Measurements from ENCODE around the gene HIVEP3. TPM values are rescaled to one million over a fixed set of nuclear protein-coding genes. Genes with fewer than 3 reads are reported as not detected.

HIVEP3 gene
- total and polyA plus RNA-seq, 11 donors: 3.2 to 11.9 (median 5.0) TPM

DNA sequence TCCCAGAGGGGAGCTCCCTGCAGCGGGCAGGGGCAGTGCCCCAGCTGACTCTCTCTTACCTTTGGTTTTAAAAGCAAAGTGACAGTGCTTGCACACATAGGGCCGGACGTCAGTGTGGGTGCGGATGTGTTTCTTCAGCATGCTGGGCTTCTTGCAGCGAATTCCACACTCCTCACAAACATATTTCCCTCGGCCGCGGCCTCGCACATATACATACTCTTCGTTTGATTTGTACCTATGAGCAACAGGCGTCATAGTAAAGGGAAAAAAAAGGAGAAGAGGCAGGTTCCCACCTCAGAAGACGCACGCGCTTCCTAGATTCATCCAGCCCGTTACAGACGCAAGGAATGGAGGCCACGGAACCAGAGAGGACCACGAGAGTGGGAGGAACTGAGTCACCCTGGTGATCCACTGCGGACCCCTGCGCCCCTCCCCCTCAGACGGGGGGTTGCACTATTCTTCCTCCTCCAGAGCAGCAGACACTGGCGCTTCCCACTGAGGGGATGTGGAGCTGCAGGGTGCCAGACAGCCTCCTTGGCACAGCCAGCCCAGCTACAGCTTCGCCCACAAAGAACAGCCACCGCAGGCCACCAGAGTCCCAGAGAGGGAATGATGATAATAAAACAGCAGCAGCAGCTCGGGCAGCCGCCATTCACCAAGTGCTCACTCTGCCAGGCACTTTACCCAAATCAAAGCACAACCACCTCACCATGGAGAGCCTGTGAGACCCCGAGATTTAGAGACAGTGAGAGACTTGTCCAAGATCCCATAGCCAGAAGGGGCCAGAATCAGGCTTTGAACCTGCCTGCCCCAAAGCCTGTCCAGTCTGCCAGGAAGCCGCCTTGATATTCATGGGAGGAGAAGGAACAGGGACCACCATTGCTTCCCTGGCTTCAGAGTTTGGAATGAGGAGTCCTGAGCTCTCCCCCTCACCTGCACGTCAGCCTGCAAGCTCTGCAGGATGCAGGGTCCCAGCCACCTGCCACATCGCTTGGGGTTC is 393.7 kb downstream of the HIVEP3 start:
- DNase-seq: peak in 1 of 5 donors; percentile 42
- H3K4me3 ChIP-seq: no peak overlapping the region
- 92 to 95% (median 93%) methylated on average over 25 to 30 of the region's 30 CpGs for WGBS, 4 donors
- no peak for TF ChIP-seq POLR2A (IDR thresholded peaks at IDR 0.05)
- TF ChIP-seq, protein P1, sequence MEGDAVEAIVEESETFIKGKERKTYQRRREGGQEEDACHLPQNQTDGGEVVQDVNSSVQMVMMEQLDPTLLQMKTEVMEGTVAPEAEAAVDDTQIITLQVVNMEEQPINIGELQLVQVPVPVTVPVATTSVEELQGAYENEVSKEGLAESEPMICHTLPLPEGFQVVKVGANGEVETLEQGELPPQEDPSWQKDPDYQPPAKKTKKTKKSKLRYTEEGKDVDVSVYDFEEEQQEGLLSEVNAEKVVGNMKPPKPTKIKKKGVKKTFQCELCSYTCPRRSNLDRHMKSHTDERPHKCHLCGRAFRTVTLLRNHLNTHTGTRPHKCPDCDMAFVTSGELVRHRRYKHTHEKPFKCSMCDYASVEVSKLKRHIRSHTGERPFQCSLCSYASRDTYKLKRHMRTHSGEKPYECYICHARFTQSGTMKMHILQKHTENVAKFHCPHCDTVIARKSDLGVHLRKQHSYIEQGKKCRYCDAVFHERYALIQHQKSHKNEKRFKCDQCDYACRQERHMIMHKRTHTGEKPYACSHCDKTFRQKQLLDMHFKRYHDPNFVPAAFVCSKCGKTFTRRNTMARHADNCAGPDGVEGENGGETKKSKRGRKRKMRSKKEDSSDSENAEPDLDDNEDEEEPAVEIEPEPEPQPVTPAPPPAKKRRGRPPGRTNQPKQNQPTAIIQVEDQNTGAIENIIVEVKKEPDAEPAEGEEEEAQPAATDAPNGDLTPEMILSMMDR (IDR thresholded peaks at IDR 0.05): no peak
- H3K36me3 ChIP-seq: peaks cover 0 to 8% (median 0%) of the 10 kb centered on the region in 9 donors
- H3K27me3 ChIP-seq: no peaks in the 10 kb centered on the region
- intact Hi-C loops (cut with DNase I): no loop called here
- no peak overlapping the region for H3K27ac ChIP-seq
- no peaks in the 10 kb centered on the region for H3K9me3 ChIP-seq
- H3K4me1 ChIP-seq: no peaks in the 10 kb centered on the region
- ATAC-seq: no peak

DNA sequence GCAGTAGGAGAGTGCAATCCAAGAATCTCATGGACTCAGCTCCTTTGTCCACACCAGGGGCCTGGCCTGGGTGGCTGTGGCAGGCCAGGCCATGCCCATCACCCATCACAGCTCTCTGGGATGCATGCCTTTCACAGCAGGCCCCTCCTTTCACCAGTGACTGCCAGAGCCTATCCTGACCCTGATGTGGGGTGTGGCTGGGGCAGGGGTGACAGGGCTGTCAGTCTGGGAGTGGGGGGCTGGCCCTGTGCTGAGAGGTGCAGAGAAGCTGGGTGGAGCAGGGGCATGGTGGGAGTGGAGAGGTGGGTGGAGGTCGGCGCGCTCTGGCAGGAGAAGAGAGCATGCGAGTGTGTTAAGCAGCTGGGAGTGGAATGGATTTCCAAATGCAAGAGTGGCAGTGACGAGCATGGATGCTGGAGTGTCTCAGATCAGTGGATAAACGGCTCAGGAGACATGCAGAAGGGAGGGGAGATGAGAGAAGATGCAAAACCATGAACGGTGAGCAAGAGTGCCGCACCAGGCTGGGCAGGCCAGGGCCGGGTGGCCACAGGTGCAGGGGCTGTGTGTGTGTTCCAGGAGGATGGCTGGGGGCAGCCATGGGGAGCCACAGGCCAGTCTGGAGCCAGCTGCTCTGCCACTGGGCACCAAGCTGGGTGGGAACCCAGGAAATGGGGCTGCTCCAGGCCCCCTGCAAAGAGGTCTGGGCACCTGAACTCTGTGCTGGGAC is 394.6 kb downstream of the HIVEP3 start:
- no peaks in the 10 kb centered on the region for H3K4me1 ChIP-seq
- no peaks in the 10 kb centered on the region for H3K27me3 ChIP-seq
- TF ChIP-seq, protein P1 (IDR thresholded peaks at IDR 0.05): no peak
- TF ChIP-seq POLR2A (IDR thresholded peaks at IDR 0.05): no peak
- peaks cover 0 to 8% (median 0%) of the 10 kb centered on the region in 9 donors for H3K36me3 ChIP-seq
- no peak overlapping the region for H3K4me3 ChIP-seq
- intact Hi-C loops (cut with DNase I): no loop called here
- DNase-seq (peak in 1 of 5 donors; percentile 34), ATAC-seq (no peak)
- H3K9me3 ChIP-seq: no peaks in the 10 kb centered on the region
- WGBS, 4 donors: 83 to 88% (median 85%) methylated on average over 9 of the region's 9 CpGs
- no peak overlapping the region for H3K27ac ChIP-seq

DNA sequence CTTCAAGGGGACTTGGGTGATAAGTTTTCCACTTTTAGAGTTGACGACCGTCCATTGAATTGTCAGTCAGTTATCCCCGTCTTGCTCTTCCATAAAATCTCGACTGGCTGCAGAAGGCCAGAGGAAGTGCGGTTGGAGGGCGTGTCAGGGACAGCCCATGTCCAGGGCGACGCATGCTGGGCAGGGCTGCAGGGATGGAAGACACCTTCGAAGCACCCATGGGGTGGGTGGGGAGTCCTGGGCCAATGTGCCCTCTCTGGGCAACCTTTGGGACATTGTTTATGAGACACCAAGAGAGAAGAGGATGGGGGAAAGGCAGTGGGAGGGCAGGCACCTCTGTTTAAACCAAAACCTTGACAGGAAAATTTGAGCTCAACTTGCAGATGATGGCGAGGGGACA is 395.7 kb downstream of the HIVEP3 start:
- Histone ChIP-seq H3K27ac (no peak overlapping the region), H3K4me3 (no peak overlapping the region), H3K36me3 (peaks cover 0 to 8% (median 0%) of the 10 kb centered on the region in 9 donors), H3K4me1 (no peaks in the 10 kb centered on the region), H3K9me3 (no peaks in the 10 kb centered on the region), H3K27me3 (no peaks in the 10 kb centered on the region)
- ATAC-seq (no peak), DNase-seq (peak in 1 of 5 donors; percentile 26)
- intact Hi-C loops (cut with DNase I): no loop called here
- 81 to 94% (median 83%) methylated on average over 9 to 10 of the region's 10 CpGs for WGBS, 4 donors
- no peak for TF ChIP-seq POLR2A (IDR thresholded peaks at IDR 0.05)
- TF ChIP-seq, protein P1 (IDR thresholded peaks at IDR 0.05): no peak

DNA sequence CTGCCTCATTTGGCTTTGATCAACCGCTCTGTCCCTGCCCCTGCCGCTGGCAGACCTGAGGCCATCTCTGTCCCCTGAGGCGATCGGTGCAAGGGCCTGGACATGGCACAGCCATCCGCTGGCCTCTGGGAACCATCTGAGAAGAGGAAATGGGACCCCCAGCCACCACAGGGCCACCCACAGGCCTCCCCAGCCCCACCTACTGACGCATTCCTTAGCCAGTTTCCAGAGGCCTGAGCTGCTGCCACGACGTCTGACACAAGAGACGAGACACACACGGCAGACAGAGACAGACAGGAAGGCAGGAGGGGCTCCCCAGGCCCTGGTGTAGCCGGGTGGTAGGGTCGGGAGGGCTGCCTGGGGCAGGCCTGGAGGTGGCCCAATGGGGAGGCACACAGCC is 397.0 kb downstream of the HIVEP3 start:
- H3K4me3 ChIP-seq: no peak overlapping the region
- DNase-seq (peak in 1 of 5 donors; percentile 54), ATAC-seq (no peak)
- intact Hi-C loops (cut with DNase I): no loop called here
- peaks cover 0 to 8% (median 0%) of the 10 kb centered on the region in 9 donors for H3K36me3 ChIP-seq
- no peak overlapping the region for H3K27ac ChIP-seq
- H3K9me3 ChIP-seq: no peaks in the 10 kb centered on the region
- 79 to 91% (median 81%) methylated on average over 10 to 12 of the region's 12 CpGs for WGBS, 4 donors
- no peak for TF ChIP-seq POLR2A (IDR thresholded peaks at IDR 0.05)
- TF ChIP-seq, protein P1 (IDR thresholded peaks at IDR 0.05): no peak
- no peaks in the 10 kb centered on the region for H3K27me3 ChIP-seq
- H3K4me1 ChIP-seq: peaks cover 0 to 10% (median 3%) of the 10 kb centered on the region in 12 donors

Data from heart left ventricle (tissue), 16 donors.